ENCODE measurements around the gene XKR8.

XKR8 gene

GRCh38 chr1:27966402-27967105 is 6.8 kb downstream of the XKR8 start:
- FAIRE-seq (no peak), DNase-seq (ENCODE audit: insufficient read length, low spot score) (no peak)
- TF ChIP-seq, protein P1, sequence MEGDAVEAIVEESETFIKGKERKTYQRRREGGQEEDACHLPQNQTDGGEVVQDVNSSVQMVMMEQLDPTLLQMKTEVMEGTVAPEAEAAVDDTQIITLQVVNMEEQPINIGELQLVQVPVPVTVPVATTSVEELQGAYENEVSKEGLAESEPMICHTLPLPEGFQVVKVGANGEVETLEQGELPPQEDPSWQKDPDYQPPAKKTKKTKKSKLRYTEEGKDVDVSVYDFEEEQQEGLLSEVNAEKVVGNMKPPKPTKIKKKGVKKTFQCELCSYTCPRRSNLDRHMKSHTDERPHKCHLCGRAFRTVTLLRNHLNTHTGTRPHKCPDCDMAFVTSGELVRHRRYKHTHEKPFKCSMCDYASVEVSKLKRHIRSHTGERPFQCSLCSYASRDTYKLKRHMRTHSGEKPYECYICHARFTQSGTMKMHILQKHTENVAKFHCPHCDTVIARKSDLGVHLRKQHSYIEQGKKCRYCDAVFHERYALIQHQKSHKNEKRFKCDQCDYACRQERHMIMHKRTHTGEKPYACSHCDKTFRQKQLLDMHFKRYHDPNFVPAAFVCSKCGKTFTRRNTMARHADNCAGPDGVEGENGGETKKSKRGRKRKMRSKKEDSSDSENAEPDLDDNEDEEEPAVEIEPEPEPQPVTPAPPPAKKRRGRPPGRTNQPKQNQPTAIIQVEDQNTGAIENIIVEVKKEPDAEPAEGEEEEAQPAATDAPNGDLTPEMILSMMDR (IDR thresholded peaks at IDR 0.05; ENCODE audit: insufficient read depth, missing control alignments), result no peak

- no peak for DNase-seq (ENCODE audit: insufficient read length, low spot score)
- no peak for FAIRE-seq
- TF ChIP-seq, protein P1 (IDR thresholded peaks at IDR 0.05; ENCODE audit: insufficient read depth, missing control alignments), result no peak
Measured at GRCh38 chr1:27967106-27967883, 7.5 kb downstream of the XKR8 start.

DNA sequence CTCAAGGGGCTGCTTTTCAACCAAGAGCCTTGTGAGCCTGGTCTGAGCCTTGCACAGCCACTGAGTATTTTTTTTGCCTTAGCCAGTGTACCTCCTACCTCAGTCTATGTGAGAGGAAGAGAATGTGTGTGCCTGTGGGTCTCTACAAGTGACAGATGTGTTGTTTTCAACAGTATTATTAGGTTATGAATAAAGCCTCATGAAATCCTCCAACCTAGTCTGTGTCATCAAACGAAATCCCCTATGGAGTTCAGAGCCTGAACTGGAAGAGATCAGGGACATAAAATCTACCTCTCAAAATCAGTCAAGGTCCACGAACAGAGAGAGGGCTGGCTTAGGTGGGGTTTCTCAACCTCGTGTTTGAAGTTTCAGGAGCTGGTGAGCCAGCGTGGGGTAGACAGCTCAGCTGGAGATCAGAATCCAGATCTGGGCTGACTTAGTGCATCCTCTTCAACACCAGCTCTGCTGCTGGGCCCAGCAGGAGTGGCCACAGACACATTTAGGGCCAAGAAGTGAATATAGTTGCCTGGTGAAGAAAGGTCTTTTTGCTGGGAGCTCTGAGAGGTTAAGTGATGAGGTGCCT is 8.2 kb downstream of the XKR8 start:
- TF ChIP-seq, protein P1 (IDR thresholded peaks at IDR 0.05; ENCODE audit: insufficient read depth, missing control alignments), result no peak
- DNase-seq (ENCODE audit: insufficient read length, low spot score), result no peak
- no peak for FAIRE-seq

DNA sequence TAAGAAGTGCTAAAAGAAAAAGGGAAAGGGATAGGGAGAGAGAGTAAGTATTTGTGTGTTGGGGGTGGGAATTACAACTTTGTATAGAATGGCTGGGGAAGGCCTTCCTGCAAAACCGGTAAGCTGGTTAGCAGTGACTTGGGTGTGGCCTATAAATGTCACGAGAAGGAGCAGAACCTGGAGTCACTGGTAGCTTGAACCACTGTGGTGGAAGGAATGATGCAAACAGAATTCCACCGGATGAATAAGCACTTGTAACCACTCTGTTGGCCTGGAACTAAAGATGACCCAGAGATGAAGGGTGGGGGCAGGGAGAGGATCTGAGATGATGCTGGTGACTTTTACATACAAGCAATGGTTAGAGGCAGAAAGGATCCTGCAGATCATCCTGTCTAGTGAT is 8.9 kb downstream of the XKR8 start:
- no peak for FAIRE-seq
- DNase-seq (ENCODE audit: insufficient read length, low spot score), result no peak

GRCh38 chr1:27970401-27970800 is 10.6 kb downstream of the XKR8 start:
- no peak for DNase-seq (ENCODE audit: insufficient read length, low spot score)
- TF ChIP-seq, protein P1 (IDR thresholded peaks at IDR 0.05; ENCODE audit: insufficient read depth, missing control alignments), result no peak
- no peak for FAIRE-seq

More for the DNA sequence above, 8.9 kb downstream of the XKR8 start:
- TF ChIP-seq, protein P1 (IDR thresholded peaks at IDR 0.05; ENCODE audit: insufficient read depth, missing control alignments), result no peak

DNA sequence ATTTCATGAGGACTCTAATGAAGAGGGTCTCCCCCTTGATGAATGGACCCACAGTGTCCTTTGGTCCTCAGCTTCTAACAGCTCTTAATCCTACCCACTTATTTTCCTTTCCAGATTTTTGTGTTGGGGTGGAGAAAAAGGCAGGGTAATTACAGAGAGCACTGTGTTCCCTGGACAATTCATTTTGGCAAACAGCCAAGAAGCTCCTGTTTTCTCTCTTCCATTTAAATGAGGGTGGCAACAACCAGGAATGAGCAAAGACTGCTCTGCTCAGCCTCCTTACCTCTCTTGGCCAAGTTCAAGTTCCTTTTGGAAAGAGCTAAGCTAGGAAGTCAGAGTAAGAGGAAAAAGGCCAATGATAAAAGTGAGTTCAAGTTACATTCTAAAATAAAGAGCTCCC is 11.9 kb downstream of the XKR8 start:
- TF ChIP-seq, protein P1 (IDR thresholded peaks at IDR 0.05; ENCODE audit: insufficient read depth, missing control alignments), result no peak
- DNase-seq (ENCODE audit: insufficient read length, low spot score) (no peak), FAIRE-seq (no peak)
